Measurements from ENCODE around the gene PPP1R26.

DNA sequence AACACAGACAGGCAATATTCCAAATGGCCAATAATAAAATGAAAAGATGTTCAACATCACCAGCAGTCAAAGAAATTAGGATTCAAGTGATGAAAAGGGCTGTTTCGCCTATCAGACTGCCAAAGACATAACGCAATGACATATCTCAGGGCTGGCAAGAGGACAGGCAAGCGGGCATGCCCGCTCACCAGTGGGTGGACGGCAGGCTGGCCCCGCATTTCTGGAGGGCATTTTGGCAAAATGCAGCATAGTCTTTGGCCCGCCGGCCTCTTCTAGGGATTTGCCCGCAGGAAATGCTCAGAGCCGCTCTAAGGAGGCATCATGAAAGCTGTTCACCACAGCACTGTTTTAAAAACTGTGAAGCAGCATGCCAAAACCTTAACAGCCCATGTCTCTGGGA, 1.4 kb upstream of the PPP1R26 start:
- TF ChIP-seq, protein P1, sequence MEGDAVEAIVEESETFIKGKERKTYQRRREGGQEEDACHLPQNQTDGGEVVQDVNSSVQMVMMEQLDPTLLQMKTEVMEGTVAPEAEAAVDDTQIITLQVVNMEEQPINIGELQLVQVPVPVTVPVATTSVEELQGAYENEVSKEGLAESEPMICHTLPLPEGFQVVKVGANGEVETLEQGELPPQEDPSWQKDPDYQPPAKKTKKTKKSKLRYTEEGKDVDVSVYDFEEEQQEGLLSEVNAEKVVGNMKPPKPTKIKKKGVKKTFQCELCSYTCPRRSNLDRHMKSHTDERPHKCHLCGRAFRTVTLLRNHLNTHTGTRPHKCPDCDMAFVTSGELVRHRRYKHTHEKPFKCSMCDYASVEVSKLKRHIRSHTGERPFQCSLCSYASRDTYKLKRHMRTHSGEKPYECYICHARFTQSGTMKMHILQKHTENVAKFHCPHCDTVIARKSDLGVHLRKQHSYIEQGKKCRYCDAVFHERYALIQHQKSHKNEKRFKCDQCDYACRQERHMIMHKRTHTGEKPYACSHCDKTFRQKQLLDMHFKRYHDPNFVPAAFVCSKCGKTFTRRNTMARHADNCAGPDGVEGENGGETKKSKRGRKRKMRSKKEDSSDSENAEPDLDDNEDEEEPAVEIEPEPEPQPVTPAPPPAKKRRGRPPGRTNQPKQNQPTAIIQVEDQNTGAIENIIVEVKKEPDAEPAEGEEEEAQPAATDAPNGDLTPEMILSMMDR (conservative IDR thresholded peaks at IDR 0.05): no peak
- TF ChIP-seq ZFX (IDR thresholded peaks at IDR 0.05): no peak

Data from C4-2B (cell line).